ENCODE data around the gene CLEC18B.
"Not testable (repeated sequence)": the region's sequence is repeated elsewhere in the genome, so short reads cannot be mapped to it uniquely, and the experiment has no call there.

CLEC18B gene

GRCh38 chr16:74443624-74444346 is 22.5 kb upstream of the CLEC18B start:
- not testable (repeated sequence) for DNase-seq

GRCh38 chr16:74439685-74440084 is 18.4 kb upstream of the CLEC18B start:
- no peak for DNase-seq

- no peak for DNase-seq
Measured at GRCh38 chr16:74438492-74438979, 17.3 kb upstream of the CLEC18B start.

- no peak for DNase-seq
Measured at GRCh38 chr16:74431516-74431915, 10.2 kb upstream of the CLEC18B start.

GRCh38 chr16:74430036-74430712 is 8.9 kb upstream of the CLEC18B start:
- peak; percentile 40 to 45 for DNase-seq

DNA sequence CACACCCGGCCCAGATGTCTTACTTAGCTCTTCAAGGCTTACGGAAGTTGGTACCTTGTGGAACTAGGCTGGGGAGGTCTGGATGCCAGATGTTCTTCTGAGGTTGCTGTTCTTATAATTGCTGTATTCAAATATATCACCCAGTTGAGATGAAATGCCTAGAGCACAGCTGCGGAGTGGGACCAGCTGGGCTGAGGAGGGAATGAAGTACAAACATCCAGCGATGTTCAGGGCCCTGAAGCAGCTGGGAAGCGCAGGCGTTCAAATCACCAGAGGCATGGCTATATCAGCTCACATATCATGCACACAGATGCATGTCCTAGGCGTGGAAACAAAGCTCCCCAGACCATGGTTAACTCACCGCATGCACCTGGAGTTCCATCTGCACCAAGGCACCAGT is 7.2 kb upstream of the CLEC18B start:
- DNase-seq: not testable (repeated sequence)

DNA sequence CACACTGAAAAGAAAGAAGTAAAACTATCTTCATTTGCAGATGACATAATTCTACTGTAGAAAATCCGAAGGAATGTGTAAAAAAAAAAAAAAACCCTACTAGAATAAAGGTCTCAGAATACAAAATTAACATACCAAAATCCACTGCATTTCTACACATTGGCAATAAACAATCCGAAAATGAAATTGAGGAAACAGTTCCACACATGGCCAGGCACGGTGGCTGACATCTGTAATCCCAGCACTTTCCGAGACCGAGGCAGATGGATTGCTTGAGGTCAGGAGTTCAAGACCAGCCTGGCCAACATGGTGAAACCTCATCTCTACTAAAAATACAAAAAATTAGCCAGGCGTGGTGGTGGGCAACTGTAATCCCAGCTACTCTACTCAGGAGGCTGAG is 4.5 kb upstream of the CLEC18B start:
- not testable (repeated sequence) for DNase-seq

DNA sequence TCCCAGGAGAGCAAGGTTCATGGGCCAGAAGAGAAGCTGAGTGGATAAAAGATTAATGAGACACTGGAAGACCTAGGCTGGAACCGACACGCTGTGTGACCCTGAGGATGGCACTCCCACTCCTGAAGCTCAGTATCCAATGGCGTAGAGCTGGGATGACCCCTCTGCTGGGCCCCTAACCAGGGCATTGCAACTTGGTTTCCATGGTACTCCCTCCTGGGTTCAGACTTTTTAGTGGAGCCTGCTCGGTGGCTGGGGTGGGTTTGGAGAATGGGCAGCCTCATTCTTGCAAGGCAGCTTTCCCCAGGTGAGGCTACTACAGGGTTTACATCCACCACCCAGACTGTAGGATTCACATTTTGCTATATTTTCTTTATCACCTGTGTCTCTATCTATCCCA is 2.4 kb upstream of the CLEC18B start:
- not testable (repeated sequence) for DNase-seq

- DNase-seq: not testable (repeated sequence)
Measured at GRCh38 chr16:74422086-74422485, 808 bp upstream of the CLEC18B start.

- DNase-seq: not testable (repeated sequence)
Measured at GRCh38 chr16:74421482-74421785, 156 bp upstream of the CLEC18B start.

DNA sequence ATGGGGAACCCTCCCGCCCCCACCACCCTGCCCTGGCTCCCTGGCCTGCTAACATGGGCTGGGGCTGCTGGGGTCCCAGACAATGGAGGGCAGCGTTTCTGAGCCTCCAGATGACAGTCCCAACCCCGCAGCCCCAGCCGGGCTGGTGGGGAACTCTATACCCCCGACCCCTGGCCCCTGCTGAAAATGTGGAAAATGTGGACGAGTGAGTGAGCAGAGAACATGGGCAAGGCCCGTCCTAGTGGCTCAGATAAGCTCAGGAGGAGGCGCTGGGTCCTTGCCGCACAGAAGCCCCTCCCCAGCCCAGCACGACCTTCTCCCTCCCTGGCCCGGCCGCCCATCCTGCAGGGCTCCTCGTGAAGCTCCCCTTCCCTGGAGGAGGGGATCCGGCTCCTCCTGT is 1.5 kb downstream of the CLEC18B start:
- DNase-seq: not testable (repeated sequence)

DNA sequence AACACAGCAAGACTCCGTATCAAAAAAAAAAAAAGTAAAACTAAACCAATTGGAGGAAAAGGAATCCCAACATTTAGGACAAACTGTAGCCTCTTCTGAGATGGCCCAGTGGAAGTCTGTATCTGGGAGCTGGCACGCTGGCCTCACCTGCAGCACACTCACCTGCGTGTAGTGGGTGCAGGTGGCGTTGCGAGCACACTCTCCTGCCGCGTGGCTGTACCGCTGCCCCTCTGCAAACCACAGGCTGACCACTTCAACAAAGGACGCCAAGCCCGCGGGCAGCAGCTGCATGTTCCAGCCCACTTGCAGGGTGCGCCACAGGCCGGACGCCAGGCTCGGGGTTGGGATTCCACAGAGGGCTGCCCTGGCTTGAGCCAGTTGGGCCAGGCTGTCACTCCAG is 3.4 kb downstream of the CLEC18B start:
- not testable (repeated sequence) for DNase-seq

GRCh38 chr16:74413920-74414319 is 7.4 kb downstream of the CLEC18B start:
- DNase-seq: not testable (repeated sequence)

GRCh38 chr16:74413485-74413884 is 7.8 kb downstream of the CLEC18B start:
- not testable (repeated sequence) for DNase-seq

- not testable (repeated sequence) for DNase-seq
Measured at GRCh38 chr16:74412775-74413390, 8.4 kb downstream of the CLEC18B start.

GRCh38 chr16:74412138-74412774 is 9.0 kb downstream of the CLEC18B start:
- DNase-seq: not testable (repeated sequence)

DNA sequence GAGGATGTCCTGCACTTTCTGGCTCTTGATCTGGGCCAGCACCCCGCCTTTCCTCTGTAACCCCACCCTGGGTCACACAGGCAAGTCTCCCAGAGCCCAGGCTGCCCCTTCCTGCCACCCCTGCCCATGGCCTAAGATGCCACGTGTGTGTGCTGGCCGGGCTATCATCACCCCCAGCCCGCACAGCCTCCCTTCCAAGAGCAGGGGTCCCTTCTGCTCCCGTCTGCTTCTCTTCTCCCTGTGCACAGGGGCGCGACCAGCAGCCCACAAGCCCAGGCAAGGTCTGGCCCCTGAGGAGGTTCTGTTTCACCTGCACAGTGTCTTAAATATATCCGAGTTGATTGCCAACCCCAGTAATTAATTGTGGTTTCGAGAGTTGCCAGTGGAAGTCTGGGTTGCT is 10.3 kb downstream of the CLEC18B start:
- DNase-seq: not testable (repeated sequence)

DNA sequence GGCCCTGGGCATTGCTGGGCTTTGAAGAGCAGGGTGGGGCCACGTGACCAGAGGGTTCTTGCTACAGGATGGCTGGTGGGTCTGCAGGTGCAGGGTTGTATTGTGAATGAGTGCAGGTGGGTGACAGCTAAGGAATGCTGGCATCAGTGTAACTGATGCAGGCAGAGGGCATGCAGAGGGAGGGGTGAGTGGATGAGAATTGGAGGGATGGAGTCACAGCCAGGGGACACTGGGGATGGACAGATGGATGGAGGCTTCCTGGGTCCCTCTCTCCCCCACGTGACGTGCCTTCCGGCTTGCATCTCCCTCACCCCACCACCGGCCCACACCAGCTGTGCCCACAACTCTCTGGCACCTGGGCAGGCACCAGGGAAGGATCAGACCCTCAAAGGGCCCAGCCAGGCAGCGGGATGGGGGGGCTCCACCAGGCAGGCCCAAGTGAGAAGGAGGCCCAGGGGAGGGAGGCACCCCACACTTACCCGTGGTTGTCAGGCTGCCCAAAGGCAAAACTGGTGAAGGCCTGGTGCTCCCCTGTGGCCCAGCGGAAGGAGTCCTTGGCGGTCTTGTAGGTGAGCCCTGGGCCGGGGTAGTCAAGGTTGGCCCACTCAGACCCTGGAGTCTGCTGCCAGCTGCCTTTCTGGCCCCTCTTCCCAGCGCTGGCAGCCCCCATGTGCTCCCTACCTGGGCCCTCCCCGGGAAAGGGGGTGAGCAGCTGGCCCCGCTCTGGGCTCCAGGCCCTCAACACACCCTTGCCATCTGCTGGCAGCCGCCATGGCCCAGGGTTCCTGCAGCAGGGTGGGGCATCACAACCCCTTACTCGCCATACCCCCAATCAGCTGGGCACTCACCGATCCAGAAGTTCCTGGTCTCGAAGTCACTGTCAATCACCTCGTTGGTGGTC is 11.0 kb downstream of the CLEC18B start:
- DNase-seq: not testable (repeated sequence)

DNA sequence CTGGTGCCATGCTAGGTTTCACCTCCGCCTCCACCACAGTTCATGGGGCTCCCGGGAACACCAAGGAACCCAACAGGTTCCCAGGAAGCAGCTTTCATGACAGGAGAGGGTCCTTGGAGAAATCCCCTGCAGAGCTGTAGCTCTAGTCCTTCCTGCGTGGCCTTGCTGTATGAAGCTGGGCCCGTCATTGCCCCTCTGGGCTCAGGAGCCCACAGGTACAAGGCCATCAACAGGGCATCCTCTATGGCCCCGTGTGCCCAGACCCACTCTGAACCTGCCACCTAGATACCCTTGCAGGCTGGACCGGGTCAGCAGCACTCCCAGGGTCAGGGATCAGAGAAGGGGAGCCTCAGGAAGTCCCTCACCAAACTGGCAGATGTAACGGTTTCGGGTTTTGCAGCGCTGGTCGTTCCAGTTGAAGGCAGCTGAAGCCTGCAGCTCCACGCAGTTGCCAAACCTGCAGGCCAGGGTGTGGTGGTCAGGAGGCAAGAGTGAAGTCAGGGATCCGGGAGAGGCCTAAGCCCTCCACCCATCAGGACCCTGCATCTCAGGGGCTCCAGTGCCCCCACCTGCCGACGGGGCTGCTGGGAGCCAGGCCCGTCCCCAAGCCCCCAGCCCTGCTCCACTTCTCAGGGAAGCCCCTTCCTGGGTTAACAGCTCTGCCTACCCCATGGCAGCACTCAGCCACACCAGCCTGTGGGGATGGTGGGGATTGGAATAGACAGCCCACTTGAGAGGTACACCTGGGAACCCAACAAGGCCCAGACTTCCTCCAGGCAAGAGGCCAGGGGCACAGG is 11.9 kb downstream of the CLEC18B start:
- not testable (repeated sequence) for DNase-seq

DNA sequence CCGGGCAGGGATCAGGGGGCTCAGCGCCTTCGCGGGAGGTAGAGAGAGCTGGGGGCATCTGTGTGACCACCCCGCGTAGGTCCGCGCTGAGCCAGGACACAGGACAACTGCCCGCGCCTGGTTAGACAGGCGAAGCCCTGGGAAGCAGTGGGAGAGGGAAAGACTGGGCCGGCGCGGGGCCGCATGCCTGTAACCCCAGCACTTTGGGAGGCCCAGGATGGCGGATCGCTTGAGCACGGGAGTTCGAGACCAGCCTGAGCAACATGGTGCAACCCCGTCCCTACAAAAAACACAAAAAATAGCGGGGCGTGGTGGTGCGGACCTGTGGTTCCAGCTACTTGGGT is 13.9 kb downstream of the CLEC18B start:
- DNase-seq: not testable (repeated sequence)

DNA sequence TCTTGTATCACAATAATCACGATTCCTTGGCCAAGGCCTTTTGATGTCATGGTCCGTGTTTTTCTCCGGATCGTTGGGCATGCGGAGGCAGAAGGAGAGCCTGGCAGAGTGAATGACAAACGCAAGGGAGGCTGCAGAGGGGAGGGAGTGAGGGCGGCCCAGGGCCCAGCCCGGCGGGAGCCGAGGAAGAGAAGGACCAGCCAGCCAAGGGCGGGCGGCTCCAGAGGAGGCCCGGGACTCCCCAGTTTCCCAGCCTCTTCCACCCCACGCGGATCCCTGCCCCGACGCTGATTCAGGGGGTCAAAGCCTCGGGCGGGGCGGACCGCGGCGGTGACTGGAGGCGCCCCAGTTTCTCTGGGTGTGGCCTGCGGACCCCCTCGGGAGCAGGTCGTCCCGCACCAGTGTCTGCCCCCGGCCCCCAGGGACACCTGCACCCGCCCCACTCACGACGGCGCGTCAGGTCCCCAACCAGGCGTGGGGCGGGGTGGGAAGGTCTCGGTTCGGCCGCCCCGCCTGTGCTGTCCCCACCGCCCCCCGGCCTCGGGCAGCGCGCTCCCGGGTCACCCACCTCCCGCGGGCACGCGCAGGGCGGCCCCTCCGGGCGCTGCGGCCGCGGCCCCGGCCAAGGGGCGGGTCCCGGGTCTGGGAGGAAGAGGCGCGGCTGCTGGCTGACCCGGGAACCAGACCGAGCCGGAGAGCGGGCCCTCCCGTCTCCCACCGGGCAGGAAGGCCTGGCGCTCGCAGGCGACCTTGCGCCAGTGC is 14.5 kb downstream of the CLEC18B start:
- DNase-seq: not testable (repeated sequence)

Data from activated CD4-positive, alpha-beta T cell treated with anti-CD3 and anti-CD28 coated beads for 4 hours (primary cell).